Activated naive CD4-positive, alpha-beta T cell treated with anti-CD3 and anti-CD28 coated beads, Interleukin-2, amount 50 U/mL, for 16 hours (primary cell): Measurements from ENCODE around the gene ZNF28.
"Not testable (repeated sequence)": the region's sequence is repeated elsewhere in the genome, so short reads cannot be mapped to it uniquely, and the experiment has no call there.

ENCODE experiments used
- DNase-seq: peaks from one replicate; pipeline ENCODE4 v3.0.0-alpha.2; 2020

Gene ZNF28

DNA sequence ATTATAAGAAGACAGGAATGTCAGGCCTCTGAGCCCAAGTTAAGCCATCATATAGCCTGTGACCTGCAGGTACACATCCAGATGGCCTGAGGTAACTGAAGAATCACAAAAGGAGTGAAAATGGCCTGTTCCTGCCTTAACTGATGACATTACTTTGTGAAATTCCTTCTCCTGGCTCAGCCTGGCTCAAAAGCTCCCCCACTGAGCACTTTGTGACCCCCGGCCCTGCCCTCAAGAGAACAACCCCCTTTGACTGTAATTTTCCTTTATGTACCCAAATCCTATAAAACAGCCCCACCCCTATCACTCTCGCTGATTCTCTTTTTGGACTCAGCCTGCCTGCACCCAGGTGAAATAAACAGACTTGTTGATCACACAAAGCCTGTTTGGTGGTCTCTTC is 65.0 kb downstream of the ZNF28 start:
- DNase-seq: not testable (repeated sequence)

- no peak for DNase-seq
These were observed 71.7 kb downstream of the ZNF28 start for GRCh38 chr19:52749780-52750179.

DNA sequence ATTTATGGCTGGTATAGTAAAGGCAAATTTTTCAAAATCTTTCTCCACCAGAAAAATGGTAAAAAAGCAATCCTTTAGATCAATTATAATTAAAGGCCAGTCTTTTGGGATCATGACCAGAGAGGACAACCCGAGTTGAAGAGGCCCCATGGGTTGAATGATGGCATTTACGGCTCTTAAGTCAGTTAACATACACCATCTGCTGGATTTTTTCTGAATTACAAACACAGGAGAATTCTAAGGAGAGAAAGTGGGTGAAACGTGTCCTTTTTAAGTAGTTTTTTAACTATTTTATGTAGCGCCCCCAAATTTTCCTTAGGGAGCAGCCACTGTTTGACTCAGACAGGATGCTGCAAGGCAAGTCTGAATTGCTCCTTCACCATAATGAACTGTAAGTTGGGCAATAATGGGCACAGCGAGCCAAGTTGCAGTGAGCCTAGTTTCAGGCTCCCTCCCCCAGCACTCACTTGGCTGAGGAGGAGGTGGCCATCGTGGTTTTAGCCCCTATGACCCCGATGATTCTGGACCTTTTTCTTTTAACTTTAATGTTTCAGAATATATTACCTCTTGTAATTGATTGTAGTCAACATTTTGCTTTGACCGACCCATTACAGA is 73.0 kb downstream of the ZNF28 start:
- no peak for DNase-seq
